K562 (cell line): ENCODE results near the gene PNPLA2. TPM values are rescaled to one million over a fixed set of nuclear protein-coding genes. Genes with fewer than 3 reads are reported as not detected.
A peak's percentile ranks its signal among the peaks of the same experiment; 100 is the strongest.

ENCODE experiments used
- BRD4 ChIP-seq: fragments of 200-600 bp; sonication (generic); IDR thresholded peaks from 2 replicates; pipeline ENCODE4 v1.6.1; 2017; ENCODE audit warnings: inconsistent platforms
- C11orf30 ChIP-seq: fragments of 450-650 bp; IDR thresholded peaks from 2 replicates; pipeline ENCODE4 v1.6.1; 2016; ENCODE audit warnings: low read depth, mild to moderate bottlenecking
- CBFA2T3 ChIP-seq: fragments of 450-650 bp; IDR thresholded peaks from 2 replicates; pipeline ENCODE4 v1.6.1; 2017
- GABPB2 ChIP-seq: fragments of 250-450 bp; sonication (Bioruptor Pico); conservative IDR thresholded peaks from 2 replicates; pipeline ENCODE4 v1.5.1; 2021; ENCODE audit warnings: mild to moderate bottlenecking
- ILF3 ChIP-seq: fragments of 450-650 bp; IDR thresholded peaks from 2 replicates; pipeline ENCODE4 v1.6.1; 2018; ENCODE audit warnings: antibody characterized with exemption, mild to moderate bottlenecking, moderate library complexity, borderline replicate concordance
- MAFG ChIP-seq: fragments of 450-650 bp; conservative IDR thresholded peaks from 2 replicates; pipeline ENCODE4 v1.6.1; 2016; ENCODE audit warnings: missing genetic modification characterization, missing compliant biosample characterization
- MITF ChIP-seq: IDR thresholded peaks from 2 replicates; pipeline ENCODE4 v1.6.1; 2014; ENCODE audit warnings: antibody characterized with exemption
- POLR2AphosphoS5 ChIP-seq: IDR thresholded peaks from 2 replicates; pipeline ENCODE4 v1.6.1; 2011; ENCODE audit warnings: mild to moderate bottlenecking, low read depth, low read length, moderate library complexity; ENCODE audit not compliant: control insufficient read depth, insufficient read depth
- RHOXF2B ChIP-seq: fragments of 250-450 bp; sonication (Bioruptor Pico); conservative IDR thresholded peaks from 2 replicates; pipeline ENCODE4 v1.5.1; 2021
- TAF1 ChIP-seq: IDR thresholded peaks from 2 replicates; pipeline ENCODE4 v1.6.1; 2011; ENCODE audit warnings: mild to moderate bottlenecking, low read length, moderate library complexity; ENCODE audit not compliant: insufficient read depth, control insufficient read depth, severe bottlenecking; ENCODE audit errors: extremely low read depth
- ZNF146 ChIP-seq: IDR thresholded peaks from one replicate; pipeline ENCODE4 v1.6.1; 2018; ENCODE audit warnings: missing compliant biosample characterization; ENCODE audit not compliant: unreplicated experiment
- ZNF324 ChIP-seq: fragments of 250-450 bp; sonication (Bioruptor Pico); IDR thresholded peaks from 2 replicates; pipeline ENCODE4 v1.4.0; 2020; ENCODE audit warnings: mild to moderate bottlenecking
- ZNF764 ChIP-seq: fragments of 250-450 bp; sonication (Bioruptor Pico); IDR thresholded peaks from 2 replicates; pipeline ENCODE4 v1.4.0; 2020; ENCODE audit warnings: low read depth, mild to moderate bottlenecking, moderate library complexity
- polyA plus RNA-seq, 8 experiments: library from polyadenylated mRNA; depleted of rRNA in 4 of 8; stranded (reverse) in 5 of 8; unstranded in 3 of 8; fragments of >200 nt; fragmentation: Nextera tagmentation in 2 of 8; fragmentation: Illumina TruSeq in 1 of 8; extraction: Ambion mirVana in 2 of 8; extraction: Trizol in 1 of 8; gene quantifications; 2 replicates each; pipeline versions ENCODE4 v1.2.1 to v1.2.3, GENCODE V29; 2011 to 2014; ENCODE audit warnings: inconsistent platforms in 1 of 8, missing spikeins in 1 of 8
- total RNA-seq, 7 experiments: library from RNA; depleted of rRNA in 6 of 7; stranded (reverse); fragments of >200 nt in 6 of 7; fragmentation: Illumina TruSeq in 2 of 7; extraction: Trizol in 2 of 7; gene quantifications; 2 replicates each; pipeline versions ENCODE4 v1.2.1 to v1.2.3, GENCODE V29; 2011 to 2021; ENCODE audit warnings: low replicate concordance in 1 of 7
- TF ChIP-seq, protein P1 (sequence below): sonication (generic); formaldehyde crosslinking; IDR thresholded peaks from 2 replicates; pipeline ENCODE4 v1.8.1; 2023; ENCODE audit warnings: missing genetic modification reagents, mild to moderate bottlenecking, borderline replicate concordance
- TF ChIP-seq, protein P2 (sequence below): fragments of 450-650 bp; IDR thresholded peaks from 2 replicates; pipeline ENCODE4 v1.6.1; 2018; ENCODE audit not compliant: partially characterized antibody
- TF ChIP-seq, protein P3 (sequence below): fragments of 450-650 bp; formaldehyde crosslinking; conservative IDR thresholded peaks from 2 replicates; pipeline ENCODE4 v1.4.0; 2022; ENCODE audit warnings: mild to moderate bottlenecking, missing genetic modification characterization

PNPLA2 gene
- total and polyA plus RNA-seq, 9 of the 15 experiments (the other 6 are each of a cell fraction or from before 2014, with no cell fraction given) = 0.39 to 87.1 (median 8.4) TPM

- TF ChIP-seq RHOXF2B (CRISPR knock-in tag) (no peak), ZNF146 (CRISPR knock-in tag) (peak; percentile 11), C11orf30 (peak; percentile 95), CBFA2T3 (no peak), MITF (peak; percentile 7; the same call in 1 of the 2 replicates), MAFG (tag) (no peak), ZNF324 (no peak), POLR2AphosphoS5 (peak; percentile 95), TAF1 (peak; percentile 97), GABPB2 (CRISPR knock-in tag) (no peak), BRD4 (no peak), ZNF764 (CRISPR knock-in tag) (no peak), ILF3 (no peak)
- TF ChIP-seq, protein P1, sequence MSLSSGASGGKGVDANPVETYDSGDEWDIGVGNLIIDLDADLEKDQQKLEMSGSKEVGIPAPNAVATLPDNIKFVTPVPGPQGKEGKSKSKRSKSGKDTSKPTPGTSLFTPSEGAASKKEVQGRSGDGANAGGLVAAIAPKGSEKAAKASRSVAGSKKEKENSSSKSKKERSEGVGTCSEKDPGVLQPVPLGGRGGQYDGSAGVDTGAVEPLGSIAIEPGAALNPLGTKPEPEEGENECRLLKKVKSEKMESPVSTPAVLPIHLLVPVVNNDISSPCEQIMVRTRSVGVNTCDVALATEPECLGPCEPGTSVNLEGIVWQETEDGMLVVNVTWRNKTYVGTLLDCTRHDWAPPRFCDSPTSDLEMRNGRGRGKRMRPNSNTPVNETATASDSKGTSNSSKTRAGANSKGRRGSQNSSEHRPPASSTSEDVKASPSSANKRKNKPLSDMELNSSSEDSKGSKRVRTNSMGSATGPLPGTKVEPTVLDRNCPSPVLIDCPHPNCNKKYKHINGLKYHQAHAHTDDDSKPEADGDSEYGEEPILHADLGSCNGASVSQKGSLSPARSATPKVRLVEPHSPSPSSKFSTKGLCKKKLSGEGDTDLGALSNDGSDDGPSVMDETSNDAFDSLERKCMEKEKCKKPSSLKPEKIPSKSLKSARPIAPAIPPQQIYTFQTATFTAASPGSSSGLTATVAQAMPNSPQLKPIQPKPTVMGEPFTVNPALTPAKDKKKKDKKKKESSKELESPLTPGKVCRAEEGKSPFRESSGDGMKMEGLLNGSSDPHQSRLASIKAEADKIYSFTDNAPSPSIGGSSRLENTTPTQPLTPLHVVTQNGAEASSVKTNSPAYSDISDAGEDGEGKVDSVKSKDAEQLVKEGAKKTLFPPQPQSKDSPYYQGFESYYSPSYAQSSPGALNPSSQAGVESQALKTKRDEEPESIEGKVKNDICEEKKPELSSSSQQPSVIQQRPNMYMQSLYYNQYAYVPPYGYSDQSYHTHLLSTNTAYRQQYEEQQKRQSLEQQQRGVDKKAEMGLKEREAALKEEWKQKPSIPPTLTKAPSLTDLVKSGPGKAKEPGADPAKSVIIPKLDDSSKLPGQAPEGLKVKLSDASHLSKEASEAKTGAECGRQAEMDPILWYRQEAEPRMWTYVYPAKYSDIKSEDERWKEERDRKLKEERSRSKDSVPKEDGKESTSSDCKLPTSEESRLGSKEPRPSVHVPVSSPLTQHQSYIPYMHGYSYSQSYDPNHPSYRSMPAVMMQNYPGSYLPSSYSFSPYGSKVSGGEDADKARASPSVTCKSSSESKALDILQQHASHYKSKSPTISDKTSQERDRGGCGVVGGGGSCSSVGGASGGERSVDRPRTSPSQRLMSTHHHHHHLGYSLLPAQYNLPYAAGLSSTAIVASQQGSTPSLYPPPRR = no peak; the same call in 1 of the 2 replicates
- TF ChIP-seq, protein P2, sequence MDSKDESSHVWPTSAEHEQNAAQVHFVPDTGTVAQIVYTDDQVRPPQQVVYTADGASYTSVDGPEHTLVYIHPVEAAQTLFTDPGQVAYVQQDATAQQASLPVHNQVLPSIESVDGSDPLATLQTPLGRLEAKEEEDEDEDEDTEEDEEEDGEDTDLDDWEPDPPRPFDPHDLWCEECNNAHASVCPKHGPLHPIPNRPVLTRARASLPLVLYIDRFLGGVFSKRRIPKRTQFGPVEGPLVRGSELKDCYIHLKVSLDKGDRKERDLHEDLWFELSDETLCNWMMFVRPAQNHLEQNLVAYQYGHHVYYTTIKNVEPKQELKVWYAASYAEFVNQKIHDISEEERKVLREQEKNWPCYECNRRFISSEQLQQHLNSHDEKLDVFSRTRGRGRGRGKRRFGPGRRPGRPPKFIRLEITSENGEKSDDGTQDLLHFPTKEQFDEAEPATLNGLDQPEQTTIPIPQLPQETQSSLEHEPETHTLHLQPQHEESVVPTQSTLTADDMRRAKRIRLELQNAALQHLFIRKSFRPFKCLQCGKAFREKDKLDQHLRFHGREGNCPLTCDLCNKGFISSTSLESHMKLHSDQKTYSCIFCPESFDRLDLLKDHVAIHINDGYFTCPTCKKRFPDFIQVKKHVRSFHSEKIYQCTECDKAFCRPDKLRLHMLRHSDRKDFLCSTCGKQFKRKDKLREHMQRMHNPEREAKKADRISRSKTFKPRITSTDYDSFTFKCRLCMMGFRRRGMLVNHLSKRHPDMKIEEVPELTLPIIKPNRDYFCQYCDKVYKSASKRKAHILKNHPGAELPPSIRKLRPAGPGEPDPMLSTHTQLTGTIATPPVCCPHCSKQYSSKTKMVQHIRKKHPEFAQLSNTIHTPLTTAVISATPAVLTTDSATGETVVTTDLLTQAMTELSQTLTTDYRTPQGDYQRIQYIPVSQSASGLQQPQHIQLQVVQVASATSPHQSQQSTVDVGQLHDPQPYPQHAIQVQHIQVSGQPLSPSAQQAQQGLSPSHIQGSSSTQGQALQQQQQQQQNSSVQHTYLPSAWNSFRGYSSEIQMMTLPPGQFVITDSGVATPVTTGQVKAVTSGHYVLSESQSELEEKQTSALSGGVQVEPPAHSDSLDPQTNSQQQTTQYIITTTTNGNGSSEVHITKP = peak; percentile 55
- TF ChIP-seq, protein P3, sequence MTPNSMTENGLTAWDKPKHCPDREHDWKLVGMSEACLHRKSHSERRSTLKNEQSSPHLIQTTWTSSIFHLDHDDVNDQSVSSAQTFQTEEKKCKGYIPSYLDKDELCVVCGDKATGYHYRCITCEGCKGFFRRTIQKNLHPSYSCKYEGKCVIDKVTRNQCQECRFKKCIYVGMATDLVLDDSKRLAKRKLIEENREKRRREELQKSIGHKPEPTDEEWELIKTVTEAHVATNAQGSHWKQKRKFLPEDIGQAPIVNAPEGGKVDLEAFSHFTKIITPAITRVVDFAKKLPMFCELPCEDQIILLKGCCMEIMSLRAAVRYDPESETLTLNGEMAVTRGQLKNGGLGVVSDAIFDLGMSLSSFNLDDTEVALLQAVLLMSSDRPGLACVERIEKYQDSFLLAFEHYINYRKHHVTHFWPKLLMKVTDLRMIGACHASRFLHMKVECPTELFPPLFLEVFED (CRISPR knock-in tag) = 0 out of 2 replicates have a peak, but pooled peaks have one; percentile 11
Observed at GRCh38 chr11:809287-810039, 9.3 kb upstream of the PNPLA2 start, which contains the start of gene RPLP2 (continued).
